Esophagus mucosa (tissue), 1 donor: Measurements from ENCODE around the gene CSTB. TPM values are rescaled to one million over a fixed set of nuclear protein-coding genes. Genes with fewer than 3 reads are reported as not detected.

Source experiments
- ATAC-seq: fragments of 200-7000 bp; cut with Tn5 transposase; one replicate; pipeline ENCODE4 v1.9.1; 2020
- total RNA-seq: library from RNA; stranded (reverse); gene quantifications from one replicate; pipeline ENCODE4 v1.2.4, GENCODE V29; 2023
- donor health status: DM: yes; HTN: yes; CAD: no.

CSTB gene
- total RNA-seq, 1 donor from 2014 or later, result 2,371 TPM

DNA sequence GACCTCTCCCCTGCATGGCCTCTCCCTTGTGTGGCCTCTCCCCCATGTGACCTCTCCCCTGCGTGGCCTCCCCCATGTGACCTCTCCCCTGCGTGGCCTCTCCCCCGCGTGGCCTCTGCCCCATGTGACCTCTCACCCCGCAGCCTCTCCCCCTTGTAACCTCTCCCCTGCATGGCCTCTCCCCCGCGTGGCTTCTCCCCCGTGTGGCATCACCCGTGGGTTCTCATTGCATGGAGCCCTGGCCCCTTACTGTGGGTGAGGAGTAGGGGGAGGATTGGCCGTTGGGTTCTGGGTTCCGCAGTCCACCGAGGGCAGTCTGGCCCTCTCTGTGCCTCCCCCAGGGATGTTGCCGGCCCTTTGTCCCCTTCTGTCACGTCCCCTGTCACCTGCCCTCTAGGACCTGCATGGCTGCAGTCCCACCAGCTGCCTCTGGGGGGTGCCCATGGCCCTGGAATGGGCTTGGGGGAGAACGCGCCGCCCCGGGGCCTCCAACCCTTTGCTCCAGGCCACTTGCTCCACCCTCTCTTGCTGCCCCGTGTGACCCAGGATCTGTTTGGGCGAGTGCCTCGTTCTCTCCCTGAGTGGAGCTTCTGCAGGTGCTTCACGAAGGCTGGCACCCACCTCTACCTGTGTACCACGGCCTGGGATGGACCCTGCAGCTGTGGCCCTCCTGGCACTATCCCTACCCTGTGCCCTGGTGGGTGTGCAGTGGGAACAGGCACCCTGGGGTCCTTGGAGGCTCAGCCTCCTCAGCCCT is 34.6 kb upstream of the CSTB start:
- ATAC-seq, result peak; percentile 70

DNA sequence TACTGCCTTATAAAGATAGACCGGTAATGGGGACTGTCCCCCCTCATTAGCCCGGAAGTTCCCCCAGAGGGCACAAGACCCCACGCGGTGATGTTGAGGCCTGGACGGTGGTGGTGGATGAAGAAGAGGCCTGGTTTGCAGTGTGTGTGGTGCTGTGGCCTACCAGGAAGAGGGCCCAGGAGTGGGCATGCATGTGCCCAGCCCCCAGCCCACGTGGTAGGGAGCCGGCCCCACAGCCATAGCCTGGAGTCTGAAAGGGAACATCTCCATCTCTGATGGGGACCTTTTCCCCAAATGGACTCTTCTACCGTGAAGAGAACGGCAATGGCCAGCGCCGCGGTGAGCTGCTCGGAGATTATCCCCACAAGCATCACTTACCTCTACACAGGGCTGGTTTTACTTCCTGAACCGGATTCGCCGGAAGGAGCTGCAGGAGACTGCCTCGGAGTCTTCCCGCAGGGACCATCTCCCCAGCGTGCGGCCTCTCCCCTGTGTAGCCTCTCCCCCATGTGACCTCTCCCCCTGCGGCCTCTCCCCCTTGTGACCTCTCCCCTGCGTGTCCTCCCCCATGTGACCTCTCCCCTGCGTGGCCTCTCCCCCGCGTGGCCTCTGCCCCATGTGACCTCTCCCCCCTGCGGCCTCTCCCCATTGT is 33.9 kb upstream of the CSTB start:
- peak; percentile 17 for ATAC-seq

DNA sequence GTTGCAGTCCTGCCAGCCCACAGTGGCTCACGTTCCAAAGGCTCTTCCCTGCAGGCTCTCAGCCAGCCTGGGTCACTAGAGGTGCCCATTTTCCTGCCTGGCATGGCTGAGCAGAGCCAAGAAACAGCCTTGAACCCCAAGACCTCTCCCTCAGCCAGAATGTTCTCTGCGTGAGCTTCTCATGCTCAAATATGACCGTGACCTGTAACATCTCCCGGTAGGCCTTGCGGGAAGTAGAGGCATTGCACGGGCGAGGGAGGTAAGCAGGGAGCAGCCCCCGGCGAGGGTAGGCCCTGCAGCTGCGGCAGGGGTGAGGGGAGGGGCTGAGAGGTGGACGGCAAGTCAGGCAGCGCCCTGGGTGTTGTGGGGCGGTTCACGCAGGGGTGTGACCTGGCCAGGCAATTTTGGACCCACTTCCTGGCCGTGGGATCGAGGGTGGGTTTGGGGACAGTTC is 33.3 kb upstream of the CSTB start:
- no peak for ATAC-seq

DNA sequence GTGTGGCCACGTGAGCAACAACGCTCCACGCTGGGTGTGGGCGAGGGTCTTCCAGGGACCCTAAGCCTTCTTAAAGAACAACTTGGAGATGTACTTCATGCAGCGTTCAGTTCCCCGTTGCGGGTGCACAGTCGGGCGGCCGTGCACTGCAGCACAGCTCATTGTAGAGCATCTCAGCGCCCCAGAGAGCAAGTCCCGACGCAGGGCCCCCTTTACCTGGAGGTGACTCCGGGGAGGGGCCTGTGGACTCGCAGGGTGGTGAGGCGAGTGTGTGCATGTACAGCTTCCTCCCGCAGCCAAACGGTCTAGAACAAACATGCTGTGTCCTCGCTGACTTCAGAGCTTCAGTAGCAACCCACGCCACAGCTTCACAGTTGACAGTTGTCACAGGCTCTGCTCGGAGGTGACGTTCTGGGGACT is 32.7 kb upstream of the CSTB start:
- no peak for ATAC-seq

DNA sequence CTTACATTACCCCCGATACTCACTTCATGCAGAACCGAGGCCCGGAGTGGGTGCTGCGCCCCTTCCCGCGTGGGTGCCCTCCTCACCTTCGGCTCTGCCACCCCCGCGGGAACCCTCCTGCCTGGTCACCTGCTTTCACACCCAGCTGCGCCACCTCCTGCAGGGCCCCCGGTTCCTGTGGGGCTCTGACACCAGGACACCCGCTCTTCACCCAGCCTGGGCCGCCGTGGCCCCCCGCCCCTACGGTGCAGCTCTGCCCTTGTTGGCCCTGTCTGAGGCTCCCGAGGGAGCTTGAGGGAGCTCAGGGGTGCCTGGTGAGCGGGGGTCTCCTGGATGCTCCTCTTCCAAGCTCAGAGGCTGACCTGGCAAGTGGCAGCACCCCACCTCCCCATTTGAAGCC is 32.3 kb upstream of the CSTB start:
- ATAC-seq, result no peak

DNA sequence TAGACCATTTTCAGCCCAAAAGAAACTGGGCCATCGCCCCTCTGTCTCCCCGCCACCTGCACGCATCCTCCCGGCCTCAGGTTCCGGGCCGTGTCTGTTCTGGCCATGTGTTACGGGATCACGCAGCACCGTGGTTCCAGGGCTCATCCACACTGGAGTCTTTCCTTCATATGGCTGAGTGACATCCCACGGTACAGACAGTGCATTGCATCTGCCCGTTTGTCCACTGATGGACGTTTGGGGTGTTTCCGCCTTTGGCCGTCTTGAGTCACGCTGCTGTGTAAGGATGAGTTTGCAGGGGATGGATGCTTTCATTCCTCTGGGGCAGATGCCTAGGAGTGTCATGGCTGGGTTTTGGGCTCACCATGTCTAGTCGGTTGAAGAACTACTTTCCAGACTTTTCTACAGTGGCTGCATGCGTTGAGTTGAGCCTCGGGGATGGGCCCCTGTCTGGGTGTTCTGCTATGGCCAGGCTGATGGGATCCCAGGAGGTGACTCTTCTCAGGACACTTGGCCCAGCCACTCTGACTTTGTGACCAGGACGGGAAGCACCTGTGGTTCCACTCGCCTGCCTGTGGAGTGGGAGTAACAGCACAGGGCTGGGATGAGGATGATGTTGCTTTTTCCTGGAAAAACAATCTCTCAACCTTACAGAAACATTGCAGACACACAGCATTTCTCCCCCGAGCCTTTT is 30.1 kb upstream of the CSTB start:
- ATAC-seq, result no peak

DNA sequence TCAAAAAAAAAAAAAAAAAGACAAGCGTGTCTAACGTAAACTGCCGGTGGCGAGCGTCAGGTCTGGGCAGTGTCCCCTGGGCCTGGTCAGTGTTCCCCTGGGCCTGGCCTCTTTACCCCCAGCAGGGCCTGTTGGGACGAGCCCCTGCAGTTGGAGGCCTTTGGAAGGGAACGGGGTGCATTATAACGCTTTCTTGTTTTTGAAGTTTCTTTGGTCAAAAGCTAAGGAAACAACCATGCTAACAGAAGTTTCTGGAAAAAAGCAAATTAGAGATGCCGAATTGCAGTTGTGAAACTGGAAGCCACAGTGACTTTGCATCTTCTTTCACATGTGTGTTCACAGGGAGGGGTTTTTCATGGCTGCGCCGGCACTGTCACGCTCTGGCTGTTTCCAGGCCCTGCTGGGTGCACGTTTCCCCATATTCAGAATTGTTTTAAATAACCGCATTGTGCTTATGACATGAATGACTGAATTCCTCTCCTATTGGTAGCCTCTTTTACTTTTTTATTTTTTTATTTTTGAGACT is 29.2 kb upstream of the CSTB start:
- no peak for ATAC-seq

DNA sequence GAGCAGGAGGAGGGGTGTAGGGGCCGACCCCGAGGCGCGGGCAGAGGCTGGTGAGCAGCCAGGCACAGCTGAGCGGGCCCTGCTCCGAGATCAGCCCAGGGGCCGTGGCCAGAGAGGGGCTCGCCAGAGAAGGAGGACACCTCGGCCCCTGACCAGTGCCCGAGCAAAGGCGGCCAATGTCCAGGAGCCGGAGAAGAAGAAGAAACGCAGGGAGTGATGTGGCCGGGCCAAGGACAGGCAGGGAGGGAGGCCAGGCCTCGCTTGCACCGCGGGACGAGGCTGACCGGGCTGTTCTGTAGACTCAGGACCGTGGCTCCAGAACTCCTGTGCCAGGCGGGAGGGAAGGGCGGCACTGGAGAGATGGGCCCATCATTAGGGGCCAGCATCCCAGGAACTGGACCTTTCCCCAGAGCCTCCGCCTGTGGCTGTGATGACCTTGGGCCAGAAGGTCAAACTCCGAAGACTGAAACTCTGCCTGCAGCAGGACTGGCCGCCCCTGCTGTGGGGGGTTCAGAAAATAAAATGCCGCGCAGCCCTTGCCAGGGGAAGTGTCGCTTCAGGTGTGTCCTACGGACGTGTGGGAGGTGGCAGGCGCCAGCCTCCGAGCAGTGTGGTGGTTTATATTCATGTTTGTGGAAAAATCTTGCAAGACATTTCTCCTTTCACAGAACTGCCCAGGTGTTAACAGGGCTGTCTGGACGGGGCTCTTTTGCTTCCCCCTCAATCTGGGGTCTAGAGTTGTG is 27.6 kb upstream of the CSTB start:
- no peak for ATAC-seq

DNA sequence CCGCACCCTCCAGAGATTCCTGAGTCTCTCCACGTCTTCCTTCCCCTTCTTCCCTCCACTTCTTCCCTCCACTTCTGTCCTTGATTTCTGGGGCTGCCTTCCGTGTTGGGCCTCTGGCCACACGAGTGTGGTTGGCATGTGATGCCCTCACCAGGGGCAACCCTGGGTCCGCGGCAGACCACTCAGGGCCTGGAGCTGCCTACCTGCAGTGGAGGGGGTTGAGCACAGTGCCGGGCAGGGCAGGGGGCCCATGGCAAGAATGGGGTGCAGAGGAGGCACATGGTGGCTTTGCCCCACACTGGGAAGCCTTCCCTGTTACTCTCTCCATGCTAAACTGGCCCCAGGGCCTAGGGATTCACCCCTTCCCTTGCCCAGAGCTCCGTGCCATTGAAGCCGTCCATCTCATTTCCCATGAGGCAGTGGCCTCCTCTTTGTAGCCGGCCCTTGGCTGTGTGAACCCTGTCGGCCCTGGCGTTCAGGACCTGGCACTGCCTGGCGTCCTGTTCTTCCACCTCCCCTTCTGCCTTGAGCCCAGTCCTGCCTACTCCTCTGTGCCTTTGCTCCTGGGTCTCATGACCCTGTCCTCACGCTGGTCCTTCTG is 26.7 kb upstream of the CSTB start:
- no peak for ATAC-seq

DNA sequence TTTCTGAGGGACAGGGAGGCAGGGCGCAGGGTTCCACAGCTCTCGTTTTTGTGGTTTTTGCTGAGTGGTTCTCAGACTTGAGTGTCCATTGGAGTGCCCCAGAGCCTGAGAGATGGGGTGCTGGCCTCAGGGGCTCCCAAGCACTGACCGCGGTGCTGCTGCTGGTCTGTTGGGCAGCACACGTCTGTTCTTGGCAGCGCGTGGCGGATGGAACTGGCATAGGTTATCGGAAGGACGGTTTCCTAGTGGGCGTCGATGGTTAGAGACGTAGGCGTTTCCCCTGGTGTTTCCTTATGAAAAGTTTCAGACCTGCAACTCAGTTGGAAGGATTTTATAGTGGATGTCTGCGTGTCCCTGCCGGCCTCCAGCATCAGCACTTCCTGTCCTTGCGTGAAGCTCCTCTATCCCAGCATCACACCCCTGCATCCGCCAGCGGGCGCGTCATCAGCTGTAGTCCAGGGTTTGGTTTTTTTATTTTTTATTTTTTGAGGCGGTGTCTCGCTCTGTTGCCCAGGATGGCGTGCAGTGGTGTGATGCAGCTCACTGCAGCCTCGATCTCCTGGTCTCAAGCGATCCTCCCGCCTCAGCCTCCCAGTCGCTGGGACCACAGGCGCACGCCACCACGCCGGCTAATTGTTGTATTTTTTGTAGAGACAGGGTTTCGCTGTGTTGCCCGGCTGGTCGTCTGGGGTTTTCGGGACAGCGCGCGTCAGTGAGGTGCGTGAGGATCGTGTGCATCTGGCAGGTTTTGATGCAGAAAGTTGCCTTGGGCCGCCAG is 25.1 kb upstream of the CSTB start:
- no peak for ATAC-seq

DNA sequence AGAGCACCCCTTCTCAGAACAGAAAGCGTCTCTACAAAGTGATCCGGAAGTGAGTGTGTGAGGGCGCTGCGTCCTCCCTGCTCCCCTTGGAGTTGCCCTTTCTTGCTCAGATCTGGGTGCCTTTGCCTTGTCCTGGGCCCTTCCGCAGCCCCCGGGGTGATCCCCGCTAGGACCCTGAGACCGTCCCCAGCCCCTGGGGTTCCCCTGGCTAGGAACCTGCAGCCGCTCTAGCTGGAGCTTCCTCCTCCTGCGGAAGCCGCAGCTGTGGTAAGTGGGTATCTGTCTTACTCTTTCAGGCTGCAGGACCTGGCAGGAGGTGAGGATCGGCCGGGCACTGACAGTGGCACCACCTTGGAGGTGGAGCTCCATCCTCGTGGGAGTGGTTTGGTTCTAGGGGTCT is 24.5 kb upstream of the CSTB start:
- no peak for ATAC-seq

DNA sequence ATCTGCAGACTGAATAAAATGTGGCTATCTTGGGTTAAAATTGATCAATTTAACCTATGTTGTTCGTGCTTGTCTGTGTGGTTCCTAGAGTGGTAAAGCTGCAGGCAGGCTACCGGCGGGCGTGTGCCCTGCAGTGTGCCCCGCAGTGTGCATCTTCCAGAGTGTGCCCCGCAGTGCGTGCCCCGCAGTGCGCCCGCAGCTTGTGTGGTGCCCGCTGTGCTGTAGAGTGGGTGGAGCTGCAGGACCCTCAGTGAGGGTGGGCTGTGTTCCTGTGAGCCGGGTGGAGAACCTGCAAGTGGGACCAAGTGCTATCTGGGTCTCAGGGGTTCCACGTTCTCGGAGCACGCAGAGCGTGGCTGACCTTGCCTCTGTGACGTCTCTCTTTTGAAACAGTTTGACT is 24.0 kb upstream of the CSTB start:
- no peak for ATAC-seq

DNA sequence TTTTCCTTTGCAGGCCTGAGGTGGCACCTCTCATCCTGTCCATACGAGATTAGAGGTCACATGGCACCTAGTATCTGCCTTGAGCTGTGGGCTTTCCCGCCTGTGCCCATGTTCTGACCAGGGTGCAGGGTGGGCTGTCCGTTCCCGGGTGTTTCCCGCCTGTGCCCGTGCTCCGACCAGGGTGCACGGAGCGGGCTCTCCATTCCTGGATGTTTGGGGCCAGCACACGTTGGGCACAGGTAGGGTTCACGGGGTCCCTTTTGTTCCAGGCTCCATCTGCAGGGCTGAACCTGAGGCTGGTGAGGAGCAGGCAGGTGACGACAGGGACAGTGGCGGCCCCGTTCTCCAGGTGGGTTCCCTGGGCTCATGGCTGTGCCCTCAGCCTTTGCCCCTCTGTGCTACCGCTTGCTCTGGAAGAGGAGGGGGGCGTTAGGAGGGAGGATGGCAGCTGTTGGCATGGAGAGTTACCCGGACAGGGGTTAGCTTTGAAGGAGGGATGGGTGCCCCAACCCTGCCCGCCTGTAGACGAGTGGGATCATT is 23.3 kb upstream of the CSTB start:
- ATAC-seq, result no peak

DNA sequence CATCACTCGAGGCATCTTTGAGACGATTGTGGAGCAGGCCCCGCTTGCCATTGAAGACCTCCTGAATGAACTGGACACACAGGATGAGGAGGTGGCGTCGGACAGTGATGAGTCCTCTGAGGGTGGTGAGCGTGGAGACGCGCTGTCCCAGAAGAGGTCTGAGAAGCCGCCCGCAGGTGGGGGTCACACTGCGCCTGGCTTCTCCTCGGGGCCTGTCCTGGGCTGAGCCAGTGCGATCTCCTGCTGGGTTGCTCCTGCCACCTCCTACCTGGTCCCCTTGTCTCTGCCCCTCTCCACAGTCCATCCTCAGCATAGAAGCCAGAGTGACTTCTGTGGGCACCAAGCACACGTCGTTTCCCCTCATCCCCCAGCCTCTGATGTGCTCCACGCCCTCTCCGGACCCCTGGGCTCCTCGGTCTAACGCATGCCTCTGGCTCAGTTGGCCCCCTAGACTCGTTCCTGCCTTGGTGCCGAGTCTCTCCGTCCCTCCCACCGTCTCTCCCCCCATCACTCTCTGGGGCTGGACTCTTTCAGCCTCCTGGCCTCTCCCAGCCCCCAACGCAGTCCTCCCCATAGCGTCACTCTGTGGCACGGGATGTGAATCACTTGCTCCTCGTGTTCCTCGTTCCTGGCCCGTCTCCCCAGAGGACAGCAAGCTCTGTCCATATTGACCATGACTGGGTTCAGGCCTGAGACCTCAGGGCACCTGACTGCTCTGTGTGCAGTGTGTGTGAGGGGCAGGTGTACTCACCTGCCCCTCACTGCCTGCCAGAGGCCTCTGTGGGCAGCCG is 22.0 kb upstream of the CSTB start:
- no peak for ATAC-seq

DNA sequence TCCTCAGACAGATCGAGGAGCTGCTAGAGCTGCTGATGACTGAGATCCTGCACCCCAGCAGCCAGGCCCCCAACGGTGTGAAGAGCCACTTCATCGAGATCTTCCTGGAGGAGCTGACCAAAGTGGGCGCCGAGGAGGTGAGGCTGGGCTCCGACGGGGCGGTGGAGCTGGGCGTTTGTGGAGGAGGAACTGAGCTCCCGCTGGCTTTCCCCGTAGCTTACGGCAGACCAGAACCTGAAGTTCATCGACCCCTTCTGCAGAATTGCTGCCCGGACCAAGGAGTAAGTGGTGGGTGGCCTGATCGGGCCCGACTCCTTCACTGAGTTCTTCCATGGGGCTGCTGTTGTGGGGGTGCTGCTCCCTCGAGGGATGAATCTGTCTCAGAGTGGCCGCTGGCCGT is 21.3 kb upstream of the CSTB start:
- no peak for ATAC-seq

DNA sequence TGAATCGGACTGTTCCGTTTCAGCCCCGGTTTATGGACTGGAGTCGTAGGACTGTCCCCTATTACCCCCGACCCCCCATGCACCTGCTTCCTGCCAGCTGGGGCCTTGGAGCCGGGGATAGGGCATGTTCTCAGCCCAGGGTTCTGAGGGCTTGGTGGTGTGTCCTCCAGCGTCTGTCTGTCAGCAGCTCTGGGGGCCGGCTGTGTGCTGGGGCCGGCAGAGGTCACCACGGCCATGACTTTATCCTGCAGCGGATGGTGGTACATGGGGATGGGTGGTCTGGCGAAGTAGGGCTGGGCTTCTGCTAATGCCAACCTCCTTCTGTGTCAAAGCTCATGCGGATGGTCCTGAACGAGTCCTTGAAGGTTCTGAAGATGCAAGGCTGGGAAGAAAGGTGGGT is 18.7 kb upstream of the CSTB start:
- no peak for ATAC-seq

DNA sequence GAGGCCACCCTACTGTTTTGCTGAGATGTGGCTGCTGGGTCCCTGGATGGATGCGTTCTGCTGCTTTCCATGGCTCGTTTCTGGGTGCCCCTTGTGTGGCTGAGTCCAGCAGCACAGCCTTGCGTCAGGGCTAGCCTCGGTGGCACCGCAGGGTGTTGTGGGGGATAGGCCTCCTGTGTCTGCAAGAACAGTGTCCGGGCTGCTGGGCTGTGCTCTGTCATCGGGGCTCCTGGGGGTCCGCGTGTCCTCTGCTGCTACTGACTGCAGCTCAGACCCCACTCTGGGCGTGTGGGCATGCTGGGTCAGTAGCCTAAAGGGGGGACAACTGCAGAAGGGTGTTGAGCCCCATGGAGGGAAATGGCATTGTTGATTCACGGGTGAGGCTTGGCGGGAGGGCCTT is 18.2 kb upstream of the CSTB start:
- ATAC-seq, result no peak

DNA sequence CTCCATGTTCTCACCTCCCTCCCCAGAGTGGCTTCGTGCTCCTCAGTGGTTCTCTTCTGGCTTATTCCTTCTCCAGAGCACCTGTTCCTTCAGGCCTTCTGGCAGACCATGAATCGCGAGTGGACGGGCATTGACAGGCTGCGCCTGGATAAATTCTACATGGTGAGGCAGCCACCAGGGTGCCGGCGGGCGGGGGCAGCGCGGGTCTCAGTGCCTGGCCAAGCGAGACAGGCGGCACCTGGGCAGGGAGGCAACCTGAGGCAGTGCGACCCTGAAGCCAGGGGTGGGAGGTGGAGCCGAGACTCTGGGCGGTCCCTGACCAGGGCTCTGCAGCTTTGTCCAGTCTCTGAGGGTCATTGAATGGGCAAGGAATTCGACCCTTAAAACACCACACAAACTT is 17.1 kb upstream of the CSTB start:
- no peak for ATAC-seq

DNA sequence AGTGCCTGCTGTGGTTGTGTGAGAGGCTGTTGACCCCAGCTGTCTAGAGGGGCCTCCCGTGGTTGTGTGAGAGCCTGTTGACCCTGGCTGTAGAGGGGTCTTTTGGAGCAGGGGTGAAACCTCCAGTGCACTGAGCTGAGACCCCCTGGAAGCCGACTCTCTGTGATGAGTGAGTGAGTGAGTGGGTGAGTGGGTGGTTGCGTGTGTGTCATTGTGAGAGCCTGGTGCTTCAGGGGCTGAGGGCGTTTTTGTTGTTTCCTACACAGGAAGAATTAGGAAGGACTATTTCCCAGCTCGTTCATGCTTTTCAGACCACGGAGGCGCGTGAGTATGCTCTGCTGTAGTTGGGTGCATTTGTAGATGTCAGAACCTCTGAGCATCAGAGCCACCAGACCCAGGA is 16.3 kb upstream of the CSTB start:
- no peak for ATAC-seq

DNA sequence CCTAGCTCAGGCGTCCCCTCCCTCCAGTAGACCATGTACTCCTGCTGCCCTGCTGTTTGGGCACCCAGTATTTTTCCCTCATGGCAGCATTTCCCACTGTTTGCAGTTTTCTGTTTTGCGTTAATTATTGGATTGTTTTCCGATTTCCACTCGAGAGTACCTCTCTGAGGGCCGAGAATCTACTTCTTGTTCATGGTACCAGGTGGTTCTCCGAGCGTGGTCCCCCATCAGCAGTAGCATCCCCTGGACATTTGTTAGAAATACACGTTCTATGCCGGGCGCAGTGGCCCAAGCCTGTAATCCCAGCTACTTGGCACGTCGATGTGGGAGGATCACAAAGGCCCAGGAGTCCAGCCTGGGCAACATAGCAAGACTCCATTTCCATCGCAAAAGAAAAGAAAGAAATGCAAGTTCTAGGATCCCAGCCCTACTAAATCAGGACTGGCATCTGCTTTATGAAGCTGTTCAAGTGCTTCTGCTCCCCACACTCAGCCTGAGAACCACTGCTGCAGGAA is 14.0 kb upstream of the CSTB start:
- no peak for ATAC-seq
